Measurements from ENCODE around the gene CNTNAP5.

CNTNAP5 gene

GRCh38 chr2:124693156-124693555 is 668.1 kb downstream of the CNTNAP5 start:
- DNase-seq (ENCODE audit: low read depth): no peak

- DNase-seq (ENCODE audit: low read depth): no peak
Measured at GRCh38 chr2:124698979-124699565, 674.0 kb downstream of the CNTNAP5 start.

DNA sequence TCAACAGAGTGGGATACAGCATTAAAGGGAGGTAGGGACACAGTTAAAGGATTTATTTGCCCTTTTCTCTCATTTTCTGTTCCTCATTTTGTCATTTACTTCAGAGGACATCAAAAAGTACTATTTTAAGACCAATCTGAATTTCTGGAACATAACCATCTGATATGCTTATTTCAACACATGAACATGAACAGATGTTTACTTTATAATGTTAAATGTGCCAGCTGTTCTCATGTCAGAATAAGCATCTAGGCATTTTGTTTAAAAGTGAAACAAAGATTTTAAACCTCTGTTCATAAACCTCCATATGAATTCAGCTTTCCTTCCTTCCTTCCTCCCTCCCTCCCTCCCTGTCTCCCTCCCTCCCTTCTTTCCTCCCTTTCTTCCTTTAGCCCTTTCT is 677.7 kb downstream of the CNTNAP5 start:
- no peak for DNase-seq (ENCODE audit: low read depth)

GRCh38 chr2:124704071-124704925 is 679.2 kb downstream of the CNTNAP5 start:
- DNase-seq (ENCODE audit: low read depth): no peak

DNA sequence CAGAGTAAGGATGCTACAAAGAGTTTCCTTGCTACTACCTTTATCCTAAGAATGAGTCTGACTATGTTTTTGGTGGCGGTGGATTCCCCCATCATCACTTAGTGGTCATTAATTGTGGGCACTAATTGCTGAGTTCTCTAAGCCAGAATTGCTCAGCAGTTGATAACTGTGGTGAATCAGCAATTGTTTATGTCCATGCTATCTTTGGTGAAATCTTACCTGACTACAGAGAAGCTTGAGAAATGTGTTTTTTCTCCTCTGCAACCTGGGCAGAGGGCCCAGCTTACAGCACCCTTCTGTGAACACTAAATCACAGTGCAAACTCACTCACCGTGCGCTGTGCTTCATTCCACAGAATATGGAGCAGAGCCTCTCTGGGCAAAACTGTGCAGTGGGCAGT is 683.6 kb downstream of the CNTNAP5 start:
- no peak for DNase-seq (ENCODE audit: low read depth)

DNA sequence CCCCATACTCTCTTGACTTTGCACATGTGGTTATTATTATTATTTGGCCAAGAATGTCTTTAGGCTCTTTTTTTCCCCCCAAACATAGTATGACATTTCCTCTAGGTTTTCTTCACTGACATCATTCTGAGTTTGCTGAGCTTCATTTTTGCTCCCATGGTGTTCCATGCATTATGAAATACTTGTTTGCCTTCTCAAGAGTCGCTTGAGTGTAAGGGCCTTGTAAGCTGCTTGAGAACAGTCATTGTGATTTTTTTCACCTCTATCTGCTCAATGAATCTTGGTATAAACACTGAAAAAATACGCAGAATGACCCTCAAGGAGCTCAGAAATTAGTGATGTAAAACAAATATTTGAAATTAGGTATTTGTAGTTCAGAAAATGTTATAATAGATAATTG is 688.9 kb downstream of the CNTNAP5 start:
- DNase-seq (ENCODE audit: low read depth): no peak

DNA sequence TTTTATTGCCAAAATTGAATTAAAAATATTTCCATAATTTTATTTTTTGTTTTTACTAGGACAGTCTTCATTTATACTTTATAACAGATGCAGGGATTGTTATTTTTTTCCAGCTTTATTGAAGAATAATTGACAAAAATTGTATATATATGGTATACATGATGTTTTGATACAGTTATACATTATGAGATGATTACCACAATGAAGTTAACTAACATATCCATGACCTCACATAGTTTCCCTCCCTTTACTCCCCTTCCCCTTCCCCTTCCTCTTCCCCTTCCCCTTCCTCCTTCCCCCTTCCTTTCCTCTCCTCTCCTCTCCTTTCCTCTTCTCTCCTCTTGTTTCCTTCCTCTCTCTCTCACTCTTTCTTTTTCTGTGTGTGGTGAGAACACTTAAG is 700.1 kb downstream of the CNTNAP5 start:
- no peak for DNase-seq (ENCODE audit: low read depth)

DNA sequence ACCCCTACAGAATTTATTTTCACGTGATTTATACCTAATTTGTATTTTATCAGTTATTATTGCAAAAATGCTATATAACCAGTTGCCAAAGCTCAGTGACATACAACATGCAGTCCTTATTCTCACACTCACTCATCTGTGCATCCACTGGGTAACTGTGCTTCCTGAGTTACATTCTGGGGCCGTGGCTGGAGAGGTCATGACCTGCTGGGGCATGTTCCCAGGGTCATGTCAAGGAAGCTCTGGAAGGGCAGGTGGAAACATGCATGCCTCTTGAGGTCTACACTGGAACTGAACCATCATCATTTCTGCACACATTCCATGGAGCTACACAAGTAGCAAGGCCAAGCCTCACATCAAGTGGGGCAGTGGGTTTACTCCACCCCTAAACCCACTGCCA is 715.5 kb downstream of the CNTNAP5 start:
- DNase-seq (ENCODE audit: low read depth): no peak

DNA sequence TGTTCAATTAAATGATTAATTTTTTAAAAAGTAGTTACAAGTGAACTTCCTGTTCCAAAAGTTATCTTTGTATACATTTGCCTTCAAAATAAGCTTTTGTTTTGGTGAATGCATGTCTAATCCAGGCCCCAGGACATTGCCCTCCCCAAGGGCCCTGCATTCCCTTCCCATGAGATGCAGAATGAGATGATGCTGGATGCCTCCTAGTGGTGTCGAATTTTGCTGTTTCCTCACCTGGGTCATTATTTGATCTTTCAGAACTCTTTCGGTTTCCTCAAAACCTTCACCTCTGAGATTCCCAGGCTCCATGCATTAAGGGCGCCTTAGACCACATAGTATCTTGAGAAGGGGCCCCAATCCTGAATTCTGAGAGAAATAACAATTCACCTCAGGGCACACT is 728.8 kb downstream of the CNTNAP5 start:
- no peak for DNase-seq (ENCODE audit: low read depth)

DNA sequence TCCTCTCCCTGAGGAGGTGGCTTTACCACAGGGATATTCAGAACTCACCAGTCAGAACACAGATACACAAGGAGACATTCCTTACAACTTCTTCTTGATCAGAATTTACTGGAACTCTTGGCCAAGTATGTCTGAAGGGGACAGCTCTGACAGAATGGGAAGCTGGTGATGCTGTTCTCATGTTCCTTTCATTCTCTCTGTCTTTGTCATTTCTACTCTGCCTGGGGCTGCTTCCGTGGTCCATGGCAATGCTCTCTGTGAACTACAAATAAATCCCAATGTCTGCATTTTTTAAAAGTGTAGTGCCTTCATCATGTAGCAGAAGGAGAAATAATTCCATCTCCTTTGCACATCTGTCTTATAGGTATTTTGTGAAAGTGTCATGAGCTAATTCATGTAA is 730.3 kb downstream of the CNTNAP5 start:
- no peak for DNase-seq (ENCODE audit: low read depth)

GRCh38 chr2:124756048-124756447 is 731.0 kb downstream of the CNTNAP5 start:
- no peak for DNase-seq (ENCODE audit: low read depth)

DNA sequence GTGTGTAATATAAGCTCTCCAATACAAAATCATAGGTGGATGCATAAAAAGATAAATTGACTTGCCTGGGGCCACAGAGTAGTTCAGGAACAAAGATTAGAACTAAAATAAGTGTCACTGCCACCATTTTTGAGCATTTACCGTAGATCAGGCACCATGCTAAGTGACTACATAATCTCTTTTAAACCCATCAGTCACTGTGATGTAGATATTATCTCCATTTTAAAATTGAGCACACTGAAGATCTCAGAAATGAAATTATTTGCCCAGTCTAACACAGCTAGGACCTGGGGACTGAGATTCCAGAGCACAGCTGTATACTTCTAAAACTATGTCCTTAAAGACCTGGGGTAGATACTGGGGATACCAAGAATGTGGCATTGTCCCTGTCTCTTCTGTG is 737.3 kb downstream of the CNTNAP5 start:
- no peak for DNase-seq (ENCODE audit: low read depth)

DNA sequence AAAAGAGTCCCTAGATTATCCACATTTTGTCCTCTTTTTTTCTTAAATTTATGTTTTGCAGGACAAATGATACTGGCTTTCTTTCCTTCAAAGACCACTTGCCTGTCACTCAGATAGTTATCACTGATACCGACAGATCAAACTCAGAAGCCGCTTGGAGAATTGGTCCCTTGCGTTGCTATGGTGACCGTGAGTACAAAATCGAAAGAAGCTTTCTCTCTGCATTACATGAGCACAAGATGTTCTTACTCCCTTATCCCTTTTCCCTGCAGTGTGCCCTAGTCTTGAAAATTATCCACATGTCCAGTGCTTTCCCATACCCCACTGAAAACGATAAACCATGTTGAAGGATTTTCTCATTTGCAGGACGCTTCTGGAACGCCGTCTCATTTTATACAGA is 738.5 kb downstream of the CNTNAP5 start:
- DNase-seq (ENCODE audit: low read depth): no peak

DNA sequence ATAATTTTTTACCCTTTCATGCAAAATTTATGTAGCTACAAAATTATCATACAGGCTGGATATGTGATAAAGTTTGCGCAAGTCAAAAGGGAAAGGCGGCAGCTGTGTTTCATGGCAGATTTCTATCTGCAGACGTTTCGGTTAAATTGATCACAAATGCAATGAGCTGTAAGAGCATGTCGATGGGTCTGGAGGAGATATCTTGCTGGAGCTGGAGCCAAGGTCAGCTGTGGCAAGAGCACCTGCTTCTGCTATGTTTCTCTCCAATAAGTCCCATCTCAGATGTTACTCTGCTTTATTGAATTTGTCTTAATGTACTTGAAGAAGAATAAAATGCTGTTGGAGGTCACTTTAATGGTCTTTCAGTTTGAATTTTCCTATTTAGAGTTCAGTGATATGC is 749.7 kb downstream of the CNTNAP5 start:
- DNase-seq (ENCODE audit: low read depth): no peak

DNA sequence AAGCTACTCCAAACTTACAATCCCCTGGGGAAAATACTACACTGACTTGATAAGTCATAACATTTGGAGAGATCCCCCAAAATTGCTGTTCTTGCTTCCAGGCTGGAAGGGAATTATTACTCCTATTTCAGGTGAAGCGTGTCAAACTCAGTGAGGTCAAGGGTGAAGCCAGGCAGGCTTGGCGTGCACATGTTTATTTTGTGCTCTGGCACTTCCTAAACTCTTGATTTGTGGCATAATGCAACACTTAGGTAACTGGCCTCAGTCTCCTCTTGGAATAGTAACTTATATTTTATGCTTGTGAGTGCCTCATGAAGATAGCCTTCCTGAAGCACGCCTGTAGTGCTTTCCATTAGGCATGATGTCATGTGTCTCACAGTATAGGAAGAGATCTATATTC is 751.2 kb downstream of the CNTNAP5 start:
- DNase-seq (ENCODE audit: low read depth): no peak

DNA sequence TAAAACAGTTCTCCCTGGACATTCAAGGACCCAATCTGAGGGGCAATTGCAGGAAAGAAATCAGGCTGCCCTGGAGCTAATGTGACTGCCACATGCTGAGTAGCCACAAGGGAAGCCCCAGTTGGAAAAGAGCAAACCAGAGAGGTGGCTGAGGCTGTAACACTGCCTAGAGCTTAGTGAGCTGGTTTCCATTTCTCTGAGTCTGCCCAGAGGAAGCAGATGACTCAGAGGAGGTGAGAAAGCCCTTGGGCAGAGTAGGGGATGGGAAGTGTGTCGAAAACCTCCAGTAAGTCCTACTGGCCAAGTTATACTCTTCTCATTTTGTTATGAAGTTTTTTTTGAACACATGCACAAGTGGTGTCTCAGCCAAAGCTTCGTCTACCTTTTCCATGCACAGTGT is 753.0 kb downstream of the CNTNAP5 start:
- no peak for DNase-seq (ENCODE audit: low read depth)

GRCh38 chr2:124796647-124797046 is 771.6 kb downstream of the CNTNAP5 start:
- no peak for DNase-seq (ENCODE audit: low read depth)

- no peak for DNase-seq (ENCODE audit: low read depth)
Measured at GRCh38 chr2:124797049-124797448, 772.0 kb downstream of the CNTNAP5 start.

DNA sequence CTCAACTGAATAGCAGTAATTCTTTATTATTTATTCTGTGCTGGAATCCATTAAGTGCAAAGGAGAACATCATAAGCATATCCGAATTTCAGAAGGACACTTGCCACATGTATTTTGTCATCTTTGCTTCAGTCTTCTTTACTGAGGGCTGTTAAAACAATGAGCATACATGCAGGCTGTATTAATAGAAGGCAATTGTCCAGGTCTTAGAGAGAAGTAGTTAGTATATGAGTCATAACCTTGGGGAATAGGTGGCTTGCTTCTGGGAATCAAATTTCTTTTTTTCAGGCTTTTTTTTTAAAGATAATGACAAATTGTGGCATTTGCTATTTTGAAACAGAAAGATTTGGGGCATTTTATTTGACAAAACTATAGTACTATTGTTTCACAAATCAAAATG is 773.5 kb downstream of the CNTNAP5 start:
- no peak for DNase-seq (ENCODE audit: low read depth)

DNA sequence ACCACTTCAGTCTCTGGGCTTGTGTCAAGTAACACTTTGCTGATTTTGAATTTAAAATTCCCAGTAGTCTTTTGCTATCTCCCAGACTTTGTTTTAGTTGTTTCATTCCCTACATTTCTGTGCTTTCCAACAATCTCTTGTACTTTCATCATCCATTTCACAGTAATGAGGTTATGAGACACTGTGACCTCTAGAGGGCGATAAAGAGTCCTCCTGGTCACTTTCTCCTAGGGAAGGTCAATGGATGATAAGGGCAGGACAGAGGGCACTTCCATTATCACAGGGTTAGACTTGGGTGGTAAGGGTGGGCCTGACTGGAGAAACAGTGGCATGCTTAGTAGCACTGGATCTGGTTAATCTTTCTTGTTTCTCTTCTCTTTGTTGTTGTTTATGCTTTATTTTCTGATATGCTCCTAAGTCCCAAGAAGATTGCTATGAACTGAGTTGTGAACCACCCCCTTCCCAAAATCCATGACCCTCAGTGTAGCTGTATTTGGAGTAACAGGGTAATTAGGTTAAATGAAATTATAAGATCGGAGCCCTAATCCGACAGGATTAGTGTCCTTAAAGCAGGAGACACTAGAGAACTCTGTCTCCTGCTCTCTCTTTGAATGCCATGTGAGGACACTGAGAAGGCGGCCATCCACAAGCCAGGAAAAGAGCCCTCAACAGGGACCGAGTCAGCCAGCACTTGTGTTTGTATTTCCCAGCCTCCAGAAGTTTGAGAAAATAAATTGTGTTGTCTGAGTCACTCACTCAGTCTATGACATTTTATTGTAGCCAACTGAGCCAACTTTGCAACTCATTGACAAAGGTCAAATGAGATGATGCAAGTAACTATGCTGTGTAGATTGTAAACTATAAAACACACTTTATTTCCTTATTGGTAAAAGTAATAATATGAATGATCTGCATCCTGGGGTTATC is 779.2 kb downstream of the CNTNAP5 start:
- no peak for DNase-seq (ENCODE audit: low read depth)

GRCh38 chr2:124805060-124805459 is 780.0 kb downstream of the CNTNAP5 start:
- no peak for DNase-seq (ENCODE audit: low read depth)

- no peak for DNase-seq (ENCODE audit: low read depth)
Measured at GRCh38 chr2:124810132-124810531, 785.0 kb downstream of the CNTNAP5 start.
